Cardiac muscle cell (in vitro differentiated cells and primary cell): ENCODE results near the gene SMCO2. TPM values are rescaled to one million over a fixed set of nuclear protein-coding genes. Genes with fewer than 3 reads are reported as not detected.

ENCODE experiments used
- DNase-seq, 2 donors: peaks; one replicate each; pipeline versions ENCODE4 v3.0.0 to v3.0.0-alpha.2; 2010 to 2017; ENCODE audit warnings: low read depth in 1 of 2, low spot score in 1 of 2
- H3K27ac ChIP-seq: fragments of 200-600 bp; sonication (generic); 2 replicates; pipeline ENCODE4 v1.5.1; 2016
- H3K27me3 ChIP-seq: fragments of 200-600 bp; sonication (generic); 2 replicates; pipeline ENCODE4 v1.6.0; 2016; ENCODE audit warnings: control low read depth
- H3K36me3 ChIP-seq: fragments of 200-600 bp; sonication (generic); 2 replicates; pipeline ENCODE4 v1.5.1; 2016; ENCODE audit warnings: control low read depth
- H3K4me1 ChIP-seq: fragments of 200-600 bp; sonication (generic); 2 replicates; pipeline ENCODE4 v1.8.1; 2017; ENCODE audit warnings: low read depth, mild to moderate bottlenecking, mixed run types
- H3K4me3 ChIP-seq: fragments of 200-600 bp; sonication (generic); 2 replicates; pipeline ENCODE4 v1.5.1; 2016; ENCODE audit warnings: mild to moderate bottlenecking
- H3K9me3 ChIP-seq: fragments of 200-600 bp; sonication (generic); 2 replicates; pipeline ENCODE4 v1.5.1; 2017; ENCODE audit warnings: low read depth, mild to moderate bottlenecking, control low read depth
- polyA plus RNA-seq: library from polyadenylated mRNA; unstranded; fragments of >200 nt; fragmentation: Nextera tagmentation; extraction: Ambion mirVana; gene quantifications from 2 replicates; pipeline ENCODE4 v1.2.1, GENCODE V29; 2016
- total RNA-seq: library from RNA; depleted of rRNA; stranded (reverse); fragments of >200 nt; gene quantifications from 2 replicates; pipeline ENCODE4 v1.2.3, GENCODE V29; 2016
- TF ChIP-seq, protein P1 (sequence below): IDR thresholded peaks from 2 replicates; pipeline ENCODE4 v1.5.1; 2012; ENCODE audit warnings: low read depth, mild to moderate bottlenecking, low read length

The SMCO2 gene
- total and polyA plus RNA-seq, 2 experiments from 2014 or later = not detected

DNA sequence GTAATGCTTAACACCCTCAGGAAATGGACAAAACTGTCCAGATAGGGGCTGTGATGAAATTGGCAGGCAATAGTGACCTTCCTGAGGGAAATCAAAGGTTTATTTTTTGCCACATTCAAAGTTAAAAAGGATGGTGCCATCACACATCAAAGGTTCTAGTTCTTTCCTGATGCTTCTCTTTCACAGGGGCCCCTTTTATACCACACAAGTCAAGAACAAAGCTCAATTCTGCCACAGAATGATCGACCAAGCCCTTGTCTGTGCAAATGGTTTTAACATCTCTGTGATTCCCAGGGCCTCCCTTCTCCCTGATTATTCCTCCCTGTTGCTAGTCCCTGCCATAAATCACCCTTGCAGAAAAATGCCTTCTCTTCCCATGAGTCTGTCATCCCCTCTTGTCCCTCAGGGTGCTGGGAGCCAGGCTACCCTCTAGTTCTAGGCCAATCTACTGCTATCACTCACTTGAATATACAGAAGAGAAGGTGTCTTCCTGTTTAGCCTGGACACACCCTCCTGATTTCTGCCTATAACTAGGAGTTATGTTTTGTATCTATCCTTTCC, 22.7 kb downstream of the SMCO2 start:
- DNase-seq = no peak
- Histone ChIP-seq H3K36me3 (no peaks in the 10 kb centered on the region), H3K9me3 (no peaks in the 10 kb centered on the region), H3K27ac (no peak overlapping the region), H3K4me3 (no peak overlapping the region), H3K4me1 (no peaks in the 10 kb centered on the region), H3K27me3 (no peaks in the 10 kb centered on the region)
- TF ChIP-seq, protein P1, sequence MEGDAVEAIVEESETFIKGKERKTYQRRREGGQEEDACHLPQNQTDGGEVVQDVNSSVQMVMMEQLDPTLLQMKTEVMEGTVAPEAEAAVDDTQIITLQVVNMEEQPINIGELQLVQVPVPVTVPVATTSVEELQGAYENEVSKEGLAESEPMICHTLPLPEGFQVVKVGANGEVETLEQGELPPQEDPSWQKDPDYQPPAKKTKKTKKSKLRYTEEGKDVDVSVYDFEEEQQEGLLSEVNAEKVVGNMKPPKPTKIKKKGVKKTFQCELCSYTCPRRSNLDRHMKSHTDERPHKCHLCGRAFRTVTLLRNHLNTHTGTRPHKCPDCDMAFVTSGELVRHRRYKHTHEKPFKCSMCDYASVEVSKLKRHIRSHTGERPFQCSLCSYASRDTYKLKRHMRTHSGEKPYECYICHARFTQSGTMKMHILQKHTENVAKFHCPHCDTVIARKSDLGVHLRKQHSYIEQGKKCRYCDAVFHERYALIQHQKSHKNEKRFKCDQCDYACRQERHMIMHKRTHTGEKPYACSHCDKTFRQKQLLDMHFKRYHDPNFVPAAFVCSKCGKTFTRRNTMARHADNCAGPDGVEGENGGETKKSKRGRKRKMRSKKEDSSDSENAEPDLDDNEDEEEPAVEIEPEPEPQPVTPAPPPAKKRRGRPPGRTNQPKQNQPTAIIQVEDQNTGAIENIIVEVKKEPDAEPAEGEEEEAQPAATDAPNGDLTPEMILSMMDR = no peak

DNA sequence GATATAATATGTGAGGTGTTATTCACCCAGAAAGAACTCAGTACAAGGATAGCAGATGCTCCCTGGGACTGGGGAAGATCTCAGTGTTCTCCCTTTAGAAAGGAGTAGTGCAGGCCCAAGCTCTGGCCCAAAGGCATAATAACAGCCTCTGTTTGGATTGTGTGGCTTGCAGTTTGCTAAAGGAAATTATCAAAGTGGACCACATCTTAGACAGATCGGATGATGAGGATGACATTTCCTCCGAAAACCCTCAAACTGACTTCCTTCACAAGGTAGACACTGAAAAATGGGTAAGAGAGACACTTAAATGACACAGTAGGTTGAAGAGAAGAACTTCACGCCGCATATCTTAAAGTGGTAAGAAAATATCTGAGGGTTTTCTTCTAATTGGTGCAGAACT, 26.1 kb downstream of the SMCO2 start:
- Histone ChIP-seq H3K9me3 (no peaks in the 10 kb centered on the region), H3K4me3 (no peak overlapping the region), H3K4me1 (no peaks in the 10 kb centered on the region), H3K27ac (no peak overlapping the region), H3K27me3 (no peaks in the 10 kb centered on the region), H3K36me3 (no peaks in the 10 kb centered on the region)
- TF ChIP-seq, protein P1 = no peak
- no peak for DNase-seq

DNA sequence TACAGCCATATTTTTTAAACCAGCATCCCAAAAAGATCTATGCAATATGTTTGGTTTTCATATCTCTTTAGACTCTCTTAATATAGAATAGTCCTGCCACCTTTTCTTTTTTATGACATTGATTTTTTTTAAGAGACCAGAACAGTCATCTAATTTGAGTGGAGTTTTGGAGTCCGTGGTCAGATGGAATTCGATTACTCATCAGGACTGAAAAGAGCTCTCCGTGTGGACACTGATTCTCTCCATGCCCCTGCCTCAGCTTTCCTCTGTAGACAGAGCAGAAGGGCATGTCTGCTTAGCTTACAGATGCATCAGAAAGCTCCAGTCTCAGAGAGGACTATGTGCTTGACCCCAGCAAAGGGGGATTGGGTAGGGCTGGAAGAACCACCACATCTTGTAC, 27.8 kb downstream of the SMCO2 start:
- no peaks in the 10 kb centered on the region for H3K9me3 ChIP-seq
- no peak overlapping the region for H3K4me3 ChIP-seq
- no peaks in the 10 kb centered on the region for H3K36me3 ChIP-seq
- TF ChIP-seq, protein P1 = no peak
- no peaks in the 10 kb centered on the region for H3K4me1 ChIP-seq
- DNase-seq = peak in 1 of 2 donors; percentile 66
- H3K27ac ChIP-seq = no peak overlapping the region
- no peaks in the 10 kb centered on the region for H3K27me3 ChIP-seq

DNA sequence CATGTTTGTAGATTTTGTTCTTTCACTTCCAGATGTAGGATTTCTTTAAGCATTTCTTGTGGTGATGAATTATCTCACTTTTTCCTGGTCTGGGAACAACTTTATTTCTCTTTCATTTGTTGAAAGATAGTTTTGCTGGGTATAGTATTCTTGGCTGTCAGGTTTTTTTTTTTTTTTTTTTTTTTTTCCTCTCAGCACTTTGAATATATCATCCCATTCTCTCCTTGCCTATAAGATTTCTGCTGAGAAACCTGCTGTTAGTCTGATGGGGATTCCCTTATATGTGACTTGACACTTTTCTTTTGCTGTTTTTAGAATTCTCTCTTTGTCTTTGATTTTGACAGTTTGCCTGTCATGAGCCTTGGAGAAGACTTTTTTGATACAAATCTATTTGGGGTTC, 30.5 kb downstream of the SMCO2 start:
- no peak overlapping the region for H3K4me3 ChIP-seq
- H3K27ac ChIP-seq = no peak overlapping the region
- no peaks in the 10 kb centered on the region for H3K9me3 ChIP-seq
- TF ChIP-seq, protein P1 = no peak
- H3K36me3 ChIP-seq = no peaks in the 10 kb centered on the region
- no peaks in the 10 kb centered on the region for H3K4me1 ChIP-seq
- no peak for DNase-seq
- H3K27me3 ChIP-seq = no peaks in the 10 kb centered on the region

DNA sequence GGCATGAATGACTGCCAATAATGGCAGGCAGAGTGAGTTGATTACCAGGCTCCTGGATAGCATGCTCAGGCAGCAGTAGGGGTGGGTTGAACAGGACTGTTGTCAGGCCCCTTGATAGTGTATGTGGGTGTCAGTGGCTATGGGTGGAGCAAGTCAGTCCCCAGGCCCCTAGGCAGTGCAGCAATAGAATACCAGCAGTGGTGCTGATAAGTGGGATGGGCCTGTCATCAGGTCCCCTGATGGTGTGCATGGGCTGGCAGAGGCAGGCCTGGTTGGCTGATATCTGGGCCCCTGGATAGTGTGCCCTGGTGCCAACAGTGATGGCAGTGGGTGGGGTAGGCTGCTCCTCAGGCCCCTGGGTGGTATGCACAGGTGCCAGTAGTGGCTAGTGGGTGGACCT, 32.4 kb downstream of the SMCO2 start:
- Histone ChIP-seq H3K36me3 (no peaks in the 10 kb centered on the region), H3K4me1 (no peaks in the 10 kb centered on the region), H3K27ac (no peak overlapping the region), H3K4me3 (no peak overlapping the region), H3K27me3 (no peaks in the 10 kb centered on the region), H3K9me3 (no peaks in the 10 kb centered on the region)
- no peak for DNase-seq
- TF ChIP-seq, protein P1 = no peak
